Stimulated activated CD8-positive, alpha-beta memory T cell treated with anti-CD3 and anti-CD28 coated beads, Interleukin-15, amount 100 ng/mL, for 4 hours (primary cell): ENCODE results near the gene TPH2.

Experiments
- DNase-seq, 2 donors: peaks; one replicate each; pipeline ENCODE4 v3.0.0-alpha.2; 2020; ENCODE audit warnings: low read depth in 2 of 2

TPH2 gene

GRCh38 chr12:71938728-71939385 lies at the start of gene TPH2:
Gene TPH2, plus strand, starts transcription at chr12:71938845. Its CDS starts 142 bp downstream, at chr12:71938987.
- no peak for DNase-seq

GRCh38 chr12:71890475-71890874 lies 48.2 kb upstream of the TPH2 start:
- no peak for DNase-seq

GRCh38 chr12:71892059-71892458 lies 46.6 kb upstream of the TPH2 start:
- no peak for DNase-seq

- no peak for DNase-seq
Observed at GRCh38 chr12:71896205-71896882, 42.3 kb upstream of the TPH2 start.

- DNase-seq, result no peak
Observed at GRCh38 chr12:71900091-71900490, 38.6 kb upstream of the TPH2 start.

GRCh38 chr12:71904629-71905028 lies 34.0 kb upstream of the TPH2 start:
- no peak for DNase-seq

GRCh38 chr12:71935594-71935993 lies 3.1 kb upstream of the TPH2 start:
- DNase-seq, result no peak

- DNase-seq, result no peak
Observed at GRCh38 chr12:71940068-71940467, 1.4 kb downstream of the TPH2 start.

GRCh38 chr12:71941174-71941573 lies 2.5 kb downstream of the TPH2 start:
- no peak for DNase-seq

- no peak for DNase-seq
Observed at GRCh38 chr12:71942259-71942658, 3.6 kb downstream of the TPH2 start.

- no peak for DNase-seq
Observed at GRCh38 chr12:71942703-71943102, 4.1 kb downstream of the TPH2 start.

GRCh38 chr12:71945121-71945520 lies 6.5 kb downstream of the TPH2 start:
- no peak for DNase-seq

GRCh38 chr12:71945883-71946282 lies 7.2 kb downstream of the TPH2 start:
- no peak for DNase-seq

GRCh38 chr12:71947645-71948105 lies 9.0 kb downstream of the TPH2 start:
- no peak for DNase-seq

- no peak for DNase-seq
Observed at GRCh38 chr12:71948390-71948789, 9.7 kb downstream of the TPH2 start.

GRCh38 chr12:71949646-71950045 lies 11.0 kb downstream of the TPH2 start:
- no peak for DNase-seq

GRCh38 chr12:71950404-71950803 lies 11.8 kb downstream of the TPH2 start:
- DNase-seq, result no peak

GRCh38 chr12:71950819-71951218 lies 12.2 kb downstream of the TPH2 start:
- no peak for DNase-seq

GRCh38 chr12:71954083-71954778 lies 15.6 kb downstream of the TPH2 start:
- no peak for DNase-seq

- DNase-seq, result no peak
Observed at GRCh38 chr12:71954861-71955260, 16.2 kb downstream of the TPH2 start.

- no peak for DNase-seq
Observed at GRCh38 chr12:71955970-71956369, 17.3 kb downstream of the TPH2 start.

- DNase-seq, result no peak
Observed at GRCh38 chr12:71958056-71958455, 19.4 kb downstream of the TPH2 start.

- DNase-seq, result no peak
Observed at GRCh38 chr12:71958457-71958856, 19.8 kb downstream of the TPH2 start.
